Mucosa of gallbladder (tissue), 1 donor: ENCODE results near the gene SLC35G6. TPM values are rescaled to one million over a fixed set of nuclear protein-coding genes. Genes with fewer than 3 reads are reported as not detected.
"Not testable (repeated sequence)": the region's sequence is repeated elsewhere in the genome, so short reads cannot be mapped to it uniquely, and the experiment has no call there.

Experiments used
- DNase-seq: peaks from one replicate; pipeline ENCODE4 v3.0.0-alpha.2; 2020; ENCODE audit warnings: low spot score
- total RNA-seq: library from RNA; stranded (reverse); gene quantifications from one replicate; pipeline ENCODE4 v1.2.1, GENCODE V29; 2021
- donor health status: DM: no; HTN: no; CAD: no.

The SLC35G6 gene
- not detected for total RNA-seq

DNA sequence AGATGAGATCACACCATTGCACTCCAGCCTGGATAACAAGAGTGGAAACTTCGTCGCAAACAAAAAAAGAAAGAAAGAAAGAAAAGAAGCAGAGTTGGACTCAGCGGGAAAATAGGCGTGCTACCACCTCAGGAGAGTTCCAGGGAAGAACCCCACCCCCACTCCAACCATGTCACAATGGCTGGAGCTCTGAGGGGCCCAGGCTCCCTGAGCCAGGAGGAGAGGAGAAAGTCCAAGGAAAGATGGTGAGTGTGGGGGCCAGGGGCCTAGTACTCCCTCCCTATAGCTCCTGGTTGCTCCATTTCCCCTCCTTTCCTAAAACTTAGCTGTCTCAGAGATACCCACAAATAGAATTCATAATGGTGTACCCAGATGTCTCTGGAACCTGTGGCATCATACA lies at the start of gene SLC35G6:
Gene SLC35G6, plus strand, starts transcription at position 172 of the 400 bp plus-strand sequence. Its CDS starts 71 bp downstream, at position 243.
- not testable (repeated sequence) for DNase-seq

GRCh38 chr17:7432296-7432695 lies 49.0 kb upstream of the SLC35G6 start:
- no peak for DNase-seq

- DNase-seq: peak; percentile 29
Observed at GRCh38 chr17:7435676-7436555, 45.3 kb upstream of the SLC35G6 start.

- DNase-seq: peak; percentile 82
Observed at GRCh38 chr17:7436556-7437368, 44.5 kb upstream of the SLC35G6 start.

DNA sequence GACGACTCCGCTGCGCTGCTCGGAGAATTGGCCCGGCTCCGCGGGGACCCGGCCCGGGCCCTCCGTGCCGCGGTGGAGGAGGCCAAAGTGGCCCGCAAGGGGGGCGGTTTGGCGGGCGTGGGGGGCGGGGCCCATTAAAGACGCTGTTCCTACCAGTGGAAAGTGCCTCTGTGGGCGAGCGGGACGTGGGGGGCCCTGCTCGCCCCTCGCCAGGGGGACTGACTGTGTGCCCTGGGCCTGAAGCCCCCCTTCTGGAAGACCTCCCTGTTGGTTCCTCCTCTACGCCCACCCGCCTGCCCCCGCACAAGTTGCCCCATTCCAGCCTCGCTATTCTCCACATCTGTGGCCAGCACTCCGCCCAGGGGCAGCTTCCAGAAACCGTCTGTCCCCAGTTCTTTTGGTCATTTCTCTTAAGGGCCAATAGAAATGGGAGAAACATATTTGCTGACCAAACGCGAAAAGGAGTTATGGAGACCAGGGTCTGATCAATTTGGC lies 43.8 kb upstream of the SLC35G6 start:
- DNase-seq: no peak

DNA sequence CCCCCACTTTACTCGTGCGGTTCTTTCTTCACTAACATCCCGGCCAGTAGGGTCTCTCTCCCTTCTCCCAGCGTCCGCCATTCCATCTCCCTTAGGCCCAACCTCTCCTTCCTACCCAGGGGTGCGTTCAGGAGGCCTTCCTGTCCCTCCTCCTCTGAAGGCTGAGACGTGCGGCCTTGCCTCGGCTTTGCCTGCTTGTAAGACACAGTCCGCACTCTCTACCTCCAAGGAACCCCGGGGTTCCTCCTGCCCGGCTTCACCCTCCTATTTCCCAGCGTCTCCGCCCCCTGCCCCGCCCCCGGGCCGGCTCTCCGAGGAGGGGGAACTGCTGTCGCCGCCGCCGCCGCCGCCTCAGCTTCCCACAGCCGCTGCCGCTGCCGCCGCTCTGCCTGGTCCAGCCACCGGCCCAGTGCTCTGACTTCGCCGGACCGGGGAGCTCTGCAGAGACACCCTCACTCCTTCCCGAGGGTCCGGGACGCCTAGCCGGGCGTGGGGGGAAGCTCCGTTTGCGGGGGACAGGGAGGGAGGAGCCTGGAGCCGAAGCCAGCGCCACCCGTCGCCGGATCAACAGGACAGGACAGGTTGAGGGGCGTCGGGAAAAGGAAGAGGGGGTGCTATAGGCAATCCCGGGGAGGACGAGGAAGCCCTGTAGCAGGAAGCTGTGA lies 43.2 kb upstream of the SLC35G6 start:
- peak; percentile 53 for DNase-seq

GRCh38 chr17:7438656-7439460 lies 42.4 kb upstream of the SLC35G6 start:
- DNase-seq: no peak

DNA sequence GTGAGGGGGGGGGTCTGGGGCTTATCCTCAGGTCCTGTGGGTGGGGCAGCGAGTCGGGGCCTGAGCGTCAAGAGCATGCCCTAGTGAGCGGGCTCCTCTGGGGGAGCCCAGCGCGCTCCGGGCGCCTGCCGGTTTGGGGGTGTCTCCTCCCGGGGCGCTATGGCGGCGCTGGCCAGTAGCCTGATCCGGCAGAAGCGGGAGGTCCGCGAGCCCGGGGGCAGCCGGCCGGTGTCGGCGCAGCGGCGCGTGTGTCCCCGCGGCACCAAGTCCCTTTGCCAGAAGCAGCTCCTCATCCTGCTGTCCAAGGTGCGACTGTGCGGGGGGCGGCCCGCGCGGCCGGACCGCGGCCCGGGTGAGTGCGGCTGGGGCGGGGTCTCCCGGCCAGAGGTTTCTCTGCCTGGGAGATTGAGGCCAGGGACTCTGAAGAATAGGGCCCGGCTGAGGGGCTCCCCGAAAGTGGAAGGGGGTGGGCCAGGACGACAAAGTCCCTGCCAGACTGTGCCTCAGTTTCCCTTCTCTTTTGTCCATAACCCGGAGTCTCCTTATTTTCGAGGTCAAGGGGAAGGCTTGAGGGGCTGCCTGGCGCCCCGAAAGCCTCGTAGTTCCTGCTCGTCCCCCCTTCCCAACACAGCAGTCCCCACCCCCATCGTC lies 41.7 kb upstream of the SLC35G6 start, which contains the start of gene FGF11:
Gene FGF11, plus strand, starts transcription at position 51 of the 651 bp plus-strand sequence. Its CDS starts 109 bp downstream, at position 160.
- DNase-seq: no peak

- DNase-seq: peak; percentile 39
Observed at GRCh38 chr17:7440113-7440833, 41.0 kb upstream of the SLC35G6 start.

- DNase-seq: no peak
Observed at GRCh38 chr17:7440834-7441195, 40.4 kb upstream of the SLC35G6 start.

- no peak for DNase-seq
Observed at GRCh38 chr17:7441266-7441665, 40.0 kb upstream of the SLC35G6 start.

- no peak for DNase-seq
Observed at GRCh38 chr17:7442142-7442541, 39.1 kb upstream of the SLC35G6 start.

DNA sequence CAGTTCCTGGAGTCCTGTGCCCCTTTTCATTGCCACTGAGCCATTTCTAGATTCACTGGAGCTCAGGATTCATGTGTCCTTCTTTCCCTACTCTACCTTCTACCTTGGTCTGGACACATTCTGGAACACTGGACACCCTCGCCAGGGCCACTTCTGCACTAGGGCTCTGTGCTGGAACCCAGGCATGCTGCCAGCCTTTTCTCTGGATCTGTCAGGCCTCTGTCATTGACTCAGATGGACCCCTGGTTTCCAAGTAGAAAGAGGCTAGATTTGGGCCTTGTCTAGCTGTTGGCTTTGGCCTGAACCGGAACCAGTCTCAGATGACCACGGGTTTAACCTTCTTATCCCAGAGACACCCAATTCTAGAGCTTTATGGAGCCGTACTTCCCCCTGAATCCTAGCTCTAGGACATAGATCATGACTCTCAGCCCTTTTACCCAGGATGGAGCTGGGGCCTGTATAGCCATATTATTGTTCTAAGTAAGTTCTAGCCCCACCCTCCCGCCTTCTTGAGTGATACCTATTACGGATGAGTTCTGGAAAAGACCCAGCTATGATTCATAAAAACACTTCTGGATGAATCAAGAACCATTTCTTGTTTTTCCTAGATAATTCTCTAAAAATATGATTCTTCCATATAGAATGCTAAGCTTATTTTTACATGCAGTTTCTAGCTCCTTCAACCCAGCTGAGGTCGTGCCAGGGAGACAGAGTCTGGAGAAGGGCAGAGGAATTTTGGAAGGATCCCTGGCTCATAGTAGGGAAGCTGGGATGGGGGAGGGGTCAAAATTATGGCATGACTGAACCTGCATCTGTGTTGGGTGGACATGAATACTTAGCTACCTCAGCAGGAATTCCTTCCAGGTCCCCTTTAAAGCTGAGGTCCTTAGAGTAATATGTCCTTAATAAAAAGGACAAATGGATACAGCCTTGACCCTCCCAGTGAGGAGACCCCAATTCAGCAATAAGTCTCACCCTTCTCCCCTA lies 37.5 kb upstream of the SLC35G6 start:
- no peak for DNase-seq

- peak; percentile 67 for DNase-seq
Observed at GRCh38 chr17:7444682-7445618, 36.3 kb upstream of the SLC35G6 start, which contains the start of gene CHRNB1. Gene CHRNB1, plus strand, starts transcription at chr17:7445061. Its CDS starts 67 bp downstream, at chr17:7445128.

DNA sequence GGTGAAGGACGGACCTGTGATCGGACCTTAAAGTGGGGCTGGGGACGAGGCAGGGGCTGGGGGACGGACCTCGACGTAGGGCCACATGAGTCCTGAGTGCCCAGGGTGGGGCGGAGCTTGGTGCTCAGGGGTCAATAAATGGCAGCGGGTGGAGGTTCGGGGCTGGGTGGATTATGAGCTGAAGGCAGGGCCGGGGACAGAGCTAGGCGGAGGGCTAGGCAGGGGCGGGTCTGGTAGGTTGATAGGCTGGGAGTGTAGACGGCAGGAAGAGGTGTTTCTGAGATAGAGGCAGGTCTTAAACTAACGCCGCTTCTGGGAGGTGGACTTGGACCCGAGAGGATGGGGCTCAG lies 35.7 kb upstream of the SLC35G6 start:
- peak; percentile 42 for DNase-seq

DNA sequence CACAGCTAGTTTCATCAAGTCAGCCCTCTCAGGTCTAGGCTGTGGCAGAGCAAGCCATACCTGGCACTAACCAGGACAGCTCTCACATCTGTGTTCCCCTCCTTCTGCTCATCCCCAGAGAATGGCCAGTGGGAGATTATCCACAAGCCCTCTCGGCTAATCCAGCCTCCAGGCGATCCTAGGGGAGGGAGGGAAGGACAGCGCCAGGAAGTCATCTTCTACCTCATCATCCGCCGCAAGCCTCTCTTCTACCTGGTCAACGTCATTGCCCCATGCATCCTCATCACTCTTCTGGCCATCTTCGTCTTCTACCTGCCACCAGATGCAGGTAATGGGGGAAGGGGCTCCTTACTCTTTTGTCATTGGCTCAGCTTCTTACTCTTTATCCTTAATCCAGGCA lies 32.8 kb upstream of the SLC35G6 start:
- no peak for DNase-seq

DNA sequence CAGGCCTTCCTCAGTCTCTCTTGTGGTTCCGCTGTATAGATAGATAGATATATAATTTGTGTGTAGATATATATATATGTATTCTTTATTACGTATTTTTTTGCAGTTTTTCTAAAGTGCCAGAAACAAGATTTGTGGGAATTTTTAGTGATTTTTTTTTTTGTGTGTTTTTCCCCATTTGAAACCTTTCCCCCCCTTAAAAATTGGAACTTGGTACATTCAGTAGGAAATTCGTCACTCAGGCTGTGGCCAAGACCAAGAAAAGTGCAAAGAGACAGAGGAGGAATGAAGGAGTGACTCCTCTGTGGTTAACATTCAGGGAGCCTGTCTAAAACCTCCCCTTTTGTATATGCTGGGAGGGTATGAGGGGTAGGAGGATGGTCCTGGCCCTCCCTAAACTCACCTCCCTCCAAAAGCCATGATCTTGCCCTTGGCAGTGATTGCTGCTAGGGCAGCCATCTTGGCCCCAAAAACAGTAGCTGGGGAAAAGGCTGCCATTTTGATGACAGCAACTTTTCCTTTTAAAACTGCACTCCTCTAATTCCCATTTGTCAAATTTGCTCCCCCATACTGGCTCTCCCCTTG lies 21.2 kb upstream of the SLC35G6 start:
- DNase-seq: no peak
